EH (cell line): ENCODE measurements around the gene CFAP206.

Experiments used
- DNase-seq: peaks from one replicate; pipeline ENCODE4 v3.0.0-alpha.2; 2015; ENCODE audit warnings: low read depth

CFAP206 gene, protein sequence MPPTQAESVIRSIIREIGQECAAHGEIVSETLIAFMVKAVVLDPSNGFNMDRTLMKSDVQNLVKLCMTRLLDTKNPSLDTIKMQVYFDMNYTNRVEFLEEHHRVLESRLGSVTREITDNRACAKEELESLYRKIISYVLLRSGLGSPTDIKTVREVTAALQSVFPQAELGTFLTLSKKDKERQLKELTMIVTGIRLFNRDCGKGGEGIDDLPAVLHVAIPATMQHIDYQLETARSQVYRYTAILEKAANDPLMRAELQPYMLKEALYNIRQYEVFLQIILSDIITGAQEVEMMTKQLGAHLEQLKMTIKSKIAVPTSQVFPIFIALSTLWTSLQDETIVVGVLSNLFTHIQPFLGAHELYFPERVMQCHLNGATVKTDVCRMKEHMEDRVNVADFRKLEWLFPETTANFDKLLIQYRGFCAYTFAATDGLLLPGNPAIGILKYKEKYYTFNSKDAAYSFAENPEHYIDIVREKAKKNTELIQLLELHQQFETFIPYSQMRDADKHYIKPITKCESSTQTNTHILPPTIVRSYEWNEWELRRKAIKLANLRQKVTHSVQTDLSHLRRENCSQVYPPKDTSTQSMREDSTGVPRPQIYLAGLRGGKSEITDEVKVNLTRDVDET

DNA sequence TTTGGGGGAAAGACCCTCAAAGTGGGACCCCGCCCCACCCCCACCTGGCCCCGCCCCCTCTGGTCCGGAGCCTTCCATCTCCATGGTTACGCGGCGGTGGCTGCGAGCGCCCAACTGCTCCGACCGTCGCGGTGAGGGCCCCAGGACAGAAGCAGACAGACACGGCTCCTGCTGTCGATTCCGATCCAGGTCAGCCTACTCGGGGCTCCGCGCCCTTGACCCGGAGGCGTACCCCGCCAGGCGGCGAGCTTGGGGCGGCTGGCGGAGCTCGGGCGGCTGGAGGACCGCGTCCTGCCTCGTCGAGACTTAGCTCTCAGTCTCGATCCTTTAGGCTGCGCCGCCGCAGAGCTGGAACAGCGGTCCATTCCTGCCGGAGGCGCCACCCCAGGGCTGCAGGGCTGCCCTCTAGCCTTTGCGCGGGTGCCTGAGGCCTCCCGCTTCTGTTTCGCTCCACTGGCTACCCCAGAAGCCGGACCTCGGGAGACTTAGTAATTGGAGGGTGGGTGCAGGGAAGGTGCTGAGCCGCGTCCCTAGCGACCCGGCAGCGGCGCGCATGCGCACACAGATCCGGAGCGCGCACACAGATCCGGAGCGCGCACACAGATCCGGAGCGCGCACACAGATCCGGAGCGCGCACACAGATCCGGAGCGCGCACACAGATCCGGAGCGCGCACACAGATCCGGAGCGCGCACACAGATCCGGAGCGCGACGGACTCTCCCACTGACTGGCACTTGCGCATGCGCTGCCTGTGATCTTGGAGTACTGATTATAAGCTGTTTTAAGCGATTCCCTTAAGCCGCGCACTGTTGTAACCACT, at the start of gene CFAP206:
Gene CFAP206, plus strand, starts transcription at position 72 of the 820 bp plus-strand sequence. CDS start 1,868 bp downstream, outside the sequence.
- peak; percentile 85 for DNase-seq

DNA sequence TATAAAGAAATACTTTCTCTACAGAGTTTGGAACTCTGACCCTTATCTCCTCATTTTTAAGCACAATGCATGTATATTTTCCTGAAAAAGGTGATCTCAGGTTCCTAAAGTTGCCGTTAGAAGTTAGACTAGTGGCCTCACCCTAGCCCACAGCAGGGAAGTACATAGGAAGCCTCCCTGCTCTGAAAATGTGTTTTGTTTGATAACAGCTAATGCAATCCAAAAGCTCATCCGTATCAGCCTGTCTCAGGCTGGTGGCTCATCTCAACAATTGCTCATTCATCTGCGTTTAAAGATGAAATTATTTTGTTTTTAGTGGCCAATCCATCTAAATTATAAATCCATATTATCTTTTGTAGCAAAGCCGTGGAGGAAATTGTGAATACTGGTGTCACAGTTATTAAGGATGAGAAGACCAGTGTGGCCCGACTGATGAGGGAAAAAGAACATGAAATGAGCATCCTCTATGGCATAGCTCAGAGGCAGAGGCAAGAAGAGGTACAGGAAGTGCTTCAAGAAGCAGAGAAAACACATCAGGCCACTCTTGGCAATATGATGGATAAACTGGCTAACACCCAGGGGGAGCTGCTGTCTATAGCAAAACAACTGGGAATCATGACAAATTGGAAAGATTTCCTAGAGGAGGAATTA, 43.0 kb upstream of the CFAP206 start:
- no peak for DNase-seq

DNA sequence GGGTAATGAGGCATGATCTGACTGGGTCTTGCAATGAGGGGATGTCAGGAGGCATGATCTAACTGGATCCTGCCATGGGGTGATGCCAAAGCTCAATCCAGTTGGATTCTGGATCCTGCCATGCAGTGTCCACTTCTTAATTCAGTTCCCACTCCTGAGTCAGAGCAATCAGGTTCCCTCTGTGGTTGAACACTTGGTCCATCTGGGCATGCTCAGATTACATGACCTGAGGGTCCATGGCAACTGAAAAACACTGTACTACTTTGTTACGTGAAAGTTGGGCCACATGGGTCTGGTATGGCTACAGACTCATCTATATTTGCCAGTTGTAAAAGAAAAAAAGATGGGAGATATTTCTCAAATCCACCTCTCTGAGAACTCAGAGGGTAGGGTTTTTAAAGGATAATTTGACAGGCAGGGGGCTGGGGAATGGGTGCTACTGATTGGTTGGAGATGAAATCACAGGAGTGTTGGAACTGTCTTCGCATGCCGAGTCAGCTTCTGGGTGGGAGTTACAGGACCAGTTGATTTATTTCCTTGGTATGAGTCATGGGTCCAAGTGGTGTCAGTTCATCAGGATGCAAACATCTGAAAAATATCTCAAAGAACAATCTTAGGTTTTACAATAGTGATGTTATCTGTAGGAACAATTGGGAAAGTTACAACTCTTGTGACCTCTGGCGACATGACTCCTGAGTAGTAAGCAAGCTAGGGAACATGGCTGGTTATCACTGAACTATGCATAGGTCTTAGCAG, 41.5 kb upstream of the CFAP206 start:
- peak; percentile 29 for DNase-seq

DNA sequence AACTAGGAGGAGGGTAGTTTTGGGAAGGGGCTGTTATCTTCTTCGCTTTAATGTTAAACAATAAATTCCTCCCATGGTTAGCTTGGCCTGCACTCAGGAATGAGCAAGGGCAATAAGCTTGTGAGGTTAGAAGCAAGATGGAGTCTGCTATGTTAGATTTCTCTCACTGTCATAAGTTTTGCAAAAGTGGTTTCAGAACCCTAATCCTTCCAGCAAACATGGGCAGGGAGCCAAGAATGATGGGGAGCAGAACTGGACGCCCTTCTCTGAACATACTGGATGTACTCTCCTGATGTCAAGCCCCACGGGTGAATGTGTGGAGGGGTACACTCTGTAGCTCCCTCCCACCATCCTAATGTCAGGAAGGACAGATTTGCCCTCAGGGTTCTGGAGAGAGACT, 40.9 kb upstream of the CFAP206 start:
- DNase-seq = no peak

DNA sequence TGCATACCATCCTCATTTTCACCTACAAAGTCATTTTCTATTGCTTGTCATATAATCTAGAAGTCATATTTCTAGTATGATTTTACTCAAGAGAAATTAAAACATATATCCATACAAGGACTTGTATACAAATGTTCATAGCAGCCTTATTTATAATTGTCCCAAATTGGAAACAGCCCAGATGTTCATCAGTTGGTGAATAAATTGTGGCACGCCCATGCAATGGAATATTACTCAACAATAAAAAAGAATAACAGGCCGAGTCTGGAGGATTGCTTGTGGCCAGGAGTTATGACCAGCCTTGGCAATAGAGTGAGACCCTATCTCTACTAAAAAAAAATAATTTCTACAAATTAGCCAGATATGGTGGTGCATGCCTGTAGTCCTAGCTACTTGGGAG, 34.4 kb upstream of the CFAP206 start:
- DNase-seq = no peak

DNA sequence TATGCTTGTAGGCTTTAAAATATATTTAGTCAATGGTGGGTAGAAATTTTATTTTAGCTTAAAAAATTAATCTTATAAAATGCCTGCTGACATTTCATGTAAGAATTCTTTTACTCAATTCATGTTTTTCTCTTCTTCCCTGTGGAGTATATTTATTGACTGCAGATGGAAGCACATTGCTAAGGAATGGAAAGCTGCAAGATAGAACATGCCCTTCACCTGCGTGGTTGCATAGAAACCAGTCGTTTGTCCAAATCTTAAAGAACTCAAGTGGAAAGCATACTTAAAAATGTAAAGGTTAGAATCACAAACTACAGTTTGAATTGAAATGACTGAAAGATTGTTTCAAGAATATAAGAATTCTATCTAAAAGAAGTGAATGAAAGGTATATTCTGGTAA, 32.5 kb upstream of the CFAP206 start:
- DNase-seq = no peak

DNA sequence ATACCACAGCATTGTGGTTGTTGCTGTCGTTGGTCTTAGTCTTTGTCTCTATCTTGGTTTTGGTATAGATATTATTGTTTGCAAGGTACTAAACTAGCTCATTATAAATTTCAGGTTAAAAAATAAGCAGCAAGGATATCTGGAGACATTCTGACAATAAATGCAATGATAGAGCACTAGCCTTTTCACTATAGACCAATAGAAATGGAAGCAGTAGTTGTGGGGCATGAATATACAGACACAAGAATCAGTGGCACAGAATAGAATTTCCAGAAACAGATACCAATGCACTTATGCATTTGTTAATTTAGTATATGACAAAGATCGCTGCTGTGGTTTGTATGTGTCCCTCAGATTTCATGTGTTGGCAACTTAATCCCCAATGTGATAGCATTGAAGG, 31.1 kb upstream of the CFAP206 start:
- no peak for DNase-seq

DNA sequence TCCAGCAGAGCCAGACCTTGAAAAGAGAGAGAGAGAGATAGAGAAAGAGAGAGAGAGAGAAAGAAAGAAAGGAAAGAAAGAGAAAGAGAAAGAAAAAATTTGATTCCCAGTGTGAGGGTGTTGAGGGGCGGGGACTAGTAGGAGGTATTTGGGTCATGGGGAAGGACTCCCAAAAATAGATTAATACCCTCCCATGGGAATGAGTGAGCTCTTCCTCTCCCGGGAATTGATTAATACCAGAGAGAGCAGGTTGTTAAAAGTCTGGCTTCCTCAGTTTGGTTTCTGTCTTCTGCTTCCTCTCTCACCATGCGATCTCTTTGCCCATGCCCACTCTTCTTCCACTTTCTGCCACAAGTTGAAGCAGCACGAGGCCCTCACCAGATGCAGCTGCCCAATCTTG, 28.8 kb upstream of the CFAP206 start:
- no peak for DNase-seq

DNA sequence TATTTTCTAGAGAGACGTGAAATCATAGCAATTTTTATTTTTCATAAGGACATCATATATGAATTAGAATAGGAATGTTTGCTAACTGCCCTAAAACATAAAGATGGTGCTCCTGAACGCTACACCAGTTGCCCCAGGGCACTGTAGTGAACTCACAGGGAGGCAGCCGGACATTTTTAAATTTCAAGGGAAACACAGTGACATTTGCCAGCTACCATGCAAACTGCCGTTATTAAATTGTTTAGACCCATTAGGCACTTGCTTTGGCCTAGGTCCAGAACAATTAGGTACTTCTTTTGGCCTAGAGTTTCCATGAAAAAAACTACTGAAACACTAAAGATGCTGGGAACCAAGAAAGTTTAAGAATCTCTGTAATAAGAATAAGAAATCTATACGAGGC, 24.9 kb upstream of the CFAP206 start:
- no peak for DNase-seq

DNA sequence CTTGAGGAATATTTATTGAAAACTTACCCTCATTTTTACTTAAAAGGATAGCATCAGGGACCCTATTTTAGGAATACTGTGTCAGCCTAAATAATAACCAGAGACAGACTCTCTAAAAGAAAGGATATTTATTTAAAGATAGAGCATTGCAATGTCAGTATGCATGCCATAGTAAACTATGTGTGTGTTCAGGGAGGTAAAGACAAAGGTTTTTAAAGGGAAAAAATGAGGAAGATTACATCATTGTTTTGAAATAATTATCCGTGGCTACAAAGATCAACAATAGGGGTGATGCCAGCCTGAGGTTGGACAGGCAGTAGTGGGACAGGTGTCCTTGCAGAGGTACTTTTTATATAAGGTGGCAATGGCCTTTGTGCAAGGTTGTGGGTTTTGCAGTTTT, 23.7 kb upstream of the CFAP206 start:
- no peak for DNase-seq

DNA sequence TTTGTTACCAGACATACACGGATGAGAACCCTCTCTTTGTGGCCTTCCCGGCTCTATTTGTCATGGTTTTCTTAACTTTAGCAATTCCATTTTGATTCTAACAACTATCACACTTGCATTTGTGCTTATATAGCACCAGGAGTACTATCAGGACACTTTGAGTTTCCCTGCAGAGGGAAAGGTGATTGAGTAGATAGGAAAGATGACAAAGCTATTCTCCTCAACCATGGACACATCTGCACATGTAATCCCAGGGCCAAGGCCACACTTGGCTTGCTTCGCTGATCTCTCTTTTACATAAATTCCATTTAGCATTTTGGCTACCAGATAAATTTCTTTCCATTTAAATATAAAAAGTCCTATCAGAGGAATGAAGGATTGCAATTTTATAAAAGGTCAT, 23.3 kb upstream of the CFAP206 start:
- no peak for DNase-seq

DNA sequence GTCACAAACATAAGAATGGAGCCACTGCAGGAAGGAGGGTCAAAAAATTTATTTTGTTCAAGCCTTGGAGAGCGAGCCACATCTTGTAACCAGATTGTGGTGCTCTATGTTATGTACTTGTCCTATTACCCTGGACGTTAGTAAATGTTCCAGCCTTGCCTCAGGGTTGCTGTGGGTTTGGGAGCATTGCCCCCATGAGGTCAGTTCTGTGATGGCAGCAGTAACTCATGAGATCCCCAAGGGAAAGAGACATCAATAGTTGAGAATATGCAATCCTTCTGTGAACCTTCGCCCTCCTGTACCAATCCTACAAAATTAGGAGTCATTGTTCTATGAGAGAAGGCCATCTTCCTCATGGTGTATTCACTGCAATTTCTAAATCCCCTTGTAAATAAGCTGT, 16.4 kb upstream of the CFAP206 start:
- peak; percentile 53 for DNase-seq

DNA sequence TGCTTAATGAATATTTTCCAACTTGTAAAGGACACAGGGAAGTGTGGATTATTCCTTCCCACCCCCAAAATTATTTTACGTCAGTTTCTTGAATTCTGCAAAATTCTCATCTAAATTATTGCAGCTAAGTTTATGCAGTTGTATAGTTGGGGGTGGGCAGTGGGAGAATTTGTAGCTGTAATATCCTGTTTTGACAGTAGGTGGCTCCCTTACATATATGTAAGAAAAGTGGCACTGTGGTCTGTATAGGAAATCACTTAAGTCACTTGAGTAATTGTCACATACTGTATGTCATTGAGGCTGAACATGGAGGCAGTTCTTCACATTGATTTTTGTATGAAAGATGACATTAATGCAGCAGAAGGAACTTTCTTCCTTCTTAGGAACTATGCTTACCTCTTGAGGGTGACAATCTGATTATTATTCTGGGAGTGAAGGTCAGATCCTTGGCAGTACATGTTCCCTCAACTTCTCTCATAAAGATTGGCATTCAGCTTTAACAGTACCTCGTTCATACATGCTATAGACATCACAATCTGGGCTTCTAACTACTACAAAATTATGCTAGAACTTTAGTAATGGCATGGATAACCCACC, 14.6 kb upstream of the CFAP206 start:
- peak; percentile 71 for DNase-seq

DNA sequence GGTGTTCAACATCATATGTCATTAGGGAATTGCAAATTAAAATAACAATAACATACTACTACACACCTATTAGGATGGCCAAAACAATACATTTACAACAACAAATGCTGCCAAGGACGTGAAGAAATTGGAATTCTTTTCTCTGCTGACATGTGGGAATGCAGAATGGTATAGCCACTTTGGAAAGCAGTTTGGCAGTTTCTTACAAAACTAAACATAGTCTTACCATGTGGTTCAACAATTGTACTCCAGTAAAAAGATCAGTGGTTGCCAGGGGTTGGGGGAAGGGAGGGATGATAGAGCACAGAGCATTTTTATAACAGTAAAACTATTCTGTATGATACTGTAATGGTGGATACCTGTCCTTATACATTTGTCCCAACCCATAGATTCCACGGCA, 12.3 kb upstream of the CFAP206 start:
- no peak for DNase-seq

DNA sequence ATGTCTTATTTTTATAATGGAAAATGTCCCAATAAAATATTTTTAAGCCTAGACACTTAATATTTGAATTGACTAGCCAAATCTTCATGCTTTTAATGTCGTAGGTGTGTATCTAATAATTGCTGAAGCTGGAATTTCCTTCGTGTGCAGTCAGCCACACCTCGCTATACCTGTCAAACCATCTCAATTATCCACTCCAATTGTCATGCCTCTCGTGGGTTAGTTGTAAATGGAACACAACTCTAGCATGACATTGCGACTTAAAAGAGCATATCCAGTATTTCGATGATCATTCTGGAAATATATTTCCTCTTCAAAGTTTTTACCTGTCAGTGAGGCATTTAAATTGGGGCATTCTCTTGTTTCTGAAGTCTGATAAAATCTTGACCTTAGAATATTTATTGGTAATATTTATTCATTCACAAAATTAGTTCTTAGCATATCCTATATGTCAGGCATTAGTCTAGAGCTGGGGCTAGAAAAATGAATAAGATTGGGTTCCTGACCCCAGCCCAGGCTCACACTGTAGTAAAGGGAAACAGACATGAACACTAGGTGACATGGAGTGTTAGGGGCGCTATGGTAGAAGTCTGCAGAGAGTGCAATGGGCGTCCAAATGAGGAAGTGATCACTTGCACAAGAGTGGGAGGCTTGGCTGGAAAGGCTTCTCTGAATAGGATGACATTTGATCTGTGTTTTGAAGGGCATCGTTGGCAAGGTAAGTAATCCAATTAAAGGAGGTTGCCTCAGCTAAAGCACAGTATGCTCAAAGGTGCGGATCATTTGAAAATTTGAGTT, 11.0 kb upstream of the CFAP206 start:
- no peak for DNase-seq

DNA sequence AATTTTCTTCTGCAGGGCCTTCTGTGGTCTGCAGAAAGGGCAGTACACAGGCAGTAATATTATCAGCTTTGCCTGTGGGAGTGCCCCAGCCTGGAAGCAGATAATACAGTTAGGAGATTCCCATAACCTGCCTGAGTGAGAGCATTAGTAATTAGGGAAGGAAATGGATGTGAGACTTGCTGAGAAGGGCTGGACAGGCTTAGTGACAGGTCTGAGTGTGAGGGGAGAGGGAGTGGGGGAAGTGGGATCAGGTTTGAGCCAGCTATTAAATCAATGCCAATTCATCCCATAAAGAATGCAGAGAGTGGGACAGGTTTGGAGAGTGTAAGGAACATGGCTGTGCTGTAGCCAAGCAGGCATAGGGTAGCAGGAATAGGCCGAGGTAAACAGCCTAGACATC, 10.1 kb upstream of the CFAP206 start:
- no peak for DNase-seq

DNA sequence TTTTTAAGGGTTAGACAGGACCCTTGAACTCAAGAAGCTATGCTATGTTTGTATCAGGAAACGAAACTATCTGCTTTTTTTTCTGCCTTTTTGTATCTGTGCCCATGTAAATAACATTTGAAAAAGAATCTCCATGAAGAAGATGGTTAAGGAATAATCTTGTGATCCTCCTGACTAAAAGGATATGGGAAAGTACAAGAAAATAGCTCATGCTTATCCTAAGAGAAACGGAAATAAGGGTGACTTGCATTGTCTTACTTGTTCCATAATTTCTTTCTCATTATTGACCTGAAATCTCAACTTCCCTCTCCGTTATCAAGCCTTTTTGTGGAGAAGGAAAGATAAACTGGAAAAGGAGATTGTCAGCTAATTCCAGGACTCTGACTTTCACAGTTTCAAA, 5.9 kb upstream of the CFAP206 start:
- no peak for DNase-seq

DNA sequence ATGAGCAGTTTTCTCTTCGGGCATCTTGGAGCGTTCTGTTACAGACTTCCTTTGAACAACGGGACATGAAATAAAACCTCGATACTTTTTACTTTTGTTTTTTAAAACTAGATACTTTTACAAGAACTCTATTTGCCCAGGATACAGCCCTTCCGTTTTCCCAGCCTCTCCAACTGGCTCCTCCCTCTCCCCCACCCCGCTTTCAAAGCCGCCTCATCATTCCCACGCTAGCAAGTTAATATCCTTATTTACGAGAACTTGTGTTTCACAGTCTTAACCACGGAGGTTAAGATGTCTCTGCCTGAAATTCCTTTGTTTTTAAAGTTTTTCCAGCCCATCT, 241 bp upstream of the CFAP206 start:
- no peak for DNase-seq

DNA sequence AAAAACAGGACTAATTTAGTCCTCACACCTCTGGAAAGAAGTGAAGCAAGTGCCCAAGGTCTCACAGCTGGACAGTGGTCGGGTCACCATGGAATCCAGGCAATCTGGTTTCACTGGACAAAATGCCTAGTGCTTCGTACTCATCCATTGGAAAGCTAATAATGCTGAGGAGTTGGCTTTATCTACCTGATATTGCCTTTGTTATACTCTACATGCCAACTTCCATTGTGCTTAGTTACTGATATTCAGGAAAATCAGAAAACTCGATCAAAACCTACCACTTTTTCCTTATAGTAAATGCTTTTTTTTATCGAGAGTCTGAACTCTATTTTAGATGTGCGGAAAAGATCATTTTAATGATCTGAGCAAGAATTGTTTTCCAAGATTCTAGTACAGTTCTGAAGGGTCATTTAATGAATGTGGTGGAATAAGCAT, 966 bp downstream of the CFAP206 start:
- DNase-seq = no peak

DNA sequence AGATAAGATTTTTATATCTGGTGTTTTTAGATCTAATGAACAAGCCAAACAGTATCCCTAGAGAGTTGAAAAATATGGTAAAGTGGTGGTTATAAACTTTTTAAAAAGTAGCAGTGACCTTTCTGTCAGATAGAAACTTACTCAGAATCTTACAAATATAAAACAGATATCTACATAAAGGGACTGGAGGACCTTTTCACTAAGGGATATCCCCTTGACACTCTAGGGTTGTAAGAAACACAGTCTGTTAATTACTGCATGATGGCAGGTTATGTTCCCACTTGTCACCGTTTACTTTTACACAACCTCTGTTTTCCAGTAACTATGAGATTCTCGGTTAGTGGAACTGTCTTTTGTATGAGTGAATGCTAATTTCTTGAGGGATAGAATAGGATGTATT, 11.5 kb downstream of the CFAP206 start:
- DNase-seq = no peak

DNA sequence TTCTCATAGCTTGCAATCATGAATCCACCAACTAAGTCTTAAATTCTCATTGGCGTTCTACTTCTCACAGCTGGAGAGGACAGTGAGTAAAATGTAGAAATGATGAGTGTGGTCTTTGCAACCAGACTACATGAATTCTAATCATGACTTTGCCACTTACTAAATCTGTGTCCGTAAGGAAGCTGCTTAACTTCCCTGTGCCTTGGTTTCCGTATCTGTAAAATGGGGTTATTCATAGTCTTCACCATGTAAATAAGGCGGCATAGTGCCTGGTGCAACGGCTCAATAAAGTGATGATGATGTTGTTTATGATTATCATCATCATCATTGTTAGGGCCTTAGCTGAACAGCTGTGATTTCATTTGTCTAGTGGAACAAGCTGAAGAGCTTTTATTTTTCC, 12.6 kb downstream of the CFAP206 start:
- no peak for DNase-seq
